ENCODE results near the gene MACROD2. TPM values are rescaled to one million over a fixed set of nuclear protein-coding genes. Genes with fewer than 3 reads are reported as not detected.

The MACROD2 gene
- total RNA-seq, 1 experiment from 2014 or later, result 1.4 TPM

DNA sequence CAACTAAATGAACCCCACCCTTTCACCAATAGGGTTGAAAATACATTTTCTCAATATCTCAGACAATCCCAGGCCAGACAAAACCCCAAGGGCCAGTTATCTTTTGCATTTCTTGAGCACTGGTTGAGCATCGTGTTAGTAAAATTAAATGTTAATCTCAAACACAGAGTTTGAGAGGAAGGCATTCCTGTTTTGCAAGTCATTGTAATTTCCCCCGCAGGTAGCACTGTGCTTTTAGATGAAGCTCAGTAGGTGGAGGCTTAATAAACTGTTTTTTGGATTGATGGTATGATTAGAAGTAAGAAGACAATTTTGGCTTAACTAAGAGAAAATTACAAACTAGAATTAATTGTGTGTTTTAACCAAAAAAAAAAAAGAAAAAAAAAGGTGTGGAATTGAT is 1340.7 kb downstream of the MACROD2 start:
- H3K27me3 ChIP-seq (replicated peaks; ENCODE audit: insufficient read depth, low read depth, low read length, poor library complexity), result no peaks in the 10 kb centered on the region
- H3K4me1 ChIP-seq (ENCODE audit: insufficient read depth, low read length, poor library complexity, severe bottlenecking), result no peaks in the 10 kb centered on the region
- TF ChIP-seq, protein P1, sequence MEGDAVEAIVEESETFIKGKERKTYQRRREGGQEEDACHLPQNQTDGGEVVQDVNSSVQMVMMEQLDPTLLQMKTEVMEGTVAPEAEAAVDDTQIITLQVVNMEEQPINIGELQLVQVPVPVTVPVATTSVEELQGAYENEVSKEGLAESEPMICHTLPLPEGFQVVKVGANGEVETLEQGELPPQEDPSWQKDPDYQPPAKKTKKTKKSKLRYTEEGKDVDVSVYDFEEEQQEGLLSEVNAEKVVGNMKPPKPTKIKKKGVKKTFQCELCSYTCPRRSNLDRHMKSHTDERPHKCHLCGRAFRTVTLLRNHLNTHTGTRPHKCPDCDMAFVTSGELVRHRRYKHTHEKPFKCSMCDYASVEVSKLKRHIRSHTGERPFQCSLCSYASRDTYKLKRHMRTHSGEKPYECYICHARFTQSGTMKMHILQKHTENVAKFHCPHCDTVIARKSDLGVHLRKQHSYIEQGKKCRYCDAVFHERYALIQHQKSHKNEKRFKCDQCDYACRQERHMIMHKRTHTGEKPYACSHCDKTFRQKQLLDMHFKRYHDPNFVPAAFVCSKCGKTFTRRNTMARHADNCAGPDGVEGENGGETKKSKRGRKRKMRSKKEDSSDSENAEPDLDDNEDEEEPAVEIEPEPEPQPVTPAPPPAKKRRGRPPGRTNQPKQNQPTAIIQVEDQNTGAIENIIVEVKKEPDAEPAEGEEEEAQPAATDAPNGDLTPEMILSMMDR (conservative IDR thresholded peaks at IDR 0.05; ENCODE audit: low read depth, low read length), result no peak
- no peak for TF ChIP-seq EZH2 (IDR thresholded peaks at IDR 0.05; ENCODE audit: borderline replicate concordance, low read depth, low read length, poor library complexity, severe bottlenecking)
- no peak overlapping the region for H3K4me3 ChIP-seq (ENCODE audit: low read depth, low read length, poor library complexity, severe bottlenecking)
- ChIA-PET POLR2A (ENCODE audit: low non-redundant PET) (no interaction called here), CTCF (no interaction called here)
- no peak overlapping the region for H3K27ac ChIP-seq (ENCODE audit: low read depth, low read length, poor library complexity, severe bottlenecking)
- intact Hi-C loops (cut with micrococcal nuclease; ENCODE audit: unreplicated experiment), result no loop called here
- peaks cover 12% of the 10 kb centered on the region for H3K9me3 ChIP-seq (ENCODE audit: low read depth, low read length, poor library complexity, severe bottlenecking)
- no TSS peak for BruUV-seq (replicated peaks)
- H3K36me3 ChIP-seq (ENCODE audit: insufficient read depth, low read length, poor library complexity, severe bottlenecking), result no peaks in the 10 kb centered on the region
- no peak for DNase-seq (ENCODE audit: low spot score)

- H3K9me3 ChIP-seq (ENCODE audit: low read depth, low read length, poor library complexity, severe bottlenecking), result peaks cover 12% of the 10 kb centered on the region
- no peak for DNase-seq (ENCODE audit: low spot score)
- intact Hi-C loops (cut with micrococcal nuclease; ENCODE audit: unreplicated experiment), result no loop called here
- ChIA-PET CTCF (no interaction called here), POLR2A (ENCODE audit: low non-redundant PET) (no interaction called here)
- no peak overlapping the region for H3K4me3 ChIP-seq (ENCODE audit: low read depth, low read length, poor library complexity, severe bottlenecking)
- H3K27ac ChIP-seq (ENCODE audit: low read depth, low read length, poor library complexity, severe bottlenecking), result no peak overlapping the region
- H3K36me3 ChIP-seq (ENCODE audit: insufficient read depth, low read length, poor library complexity, severe bottlenecking), result no peaks in the 10 kb centered on the region
- no peaks in the 10 kb centered on the region for H3K4me1 ChIP-seq (ENCODE audit: insufficient read depth, low read length, poor library complexity, severe bottlenecking)
- BruUV-seq (replicated peaks), result no TSS peak
- no peak for TF ChIP-seq EZH2 (IDR thresholded peaks at IDR 0.05; ENCODE audit: borderline replicate concordance, low read depth, low read length, poor library complexity, severe bottlenecking)
- TF ChIP-seq, protein P1 (conservative IDR thresholded peaks at IDR 0.05; ENCODE audit: low read depth, low read length), result no peak
- no peaks in the 10 kb centered on the region for H3K27me3 ChIP-seq (replicated peaks; ENCODE audit: insufficient read depth, low read depth, low read length, poor library complexity)
These were observed 1341.2 kb downstream of the MACROD2 start for GRCh38 chr20:15336536-15336935.

- ChIA-PET CTCF (no interaction called here), POLR2A (ENCODE audit: low non-redundant PET) (no interaction called here)
- H3K4me1 ChIP-seq (ENCODE audit: insufficient read depth, low read length, poor library complexity, severe bottlenecking), result no peaks in the 10 kb centered on the region
- no TSS peak for BruUV-seq (replicated peaks)
- no peak overlapping the region for H3K27ac ChIP-seq (ENCODE audit: low read depth, low read length, poor library complexity, severe bottlenecking)
- intact Hi-C loops (cut with micrococcal nuclease; ENCODE audit: unreplicated experiment), result no loop called here
- no peak overlapping the region for H3K4me3 ChIP-seq (ENCODE audit: low read depth, low read length, poor library complexity, severe bottlenecking)
- no peaks in the 10 kb centered on the region for H3K36me3 ChIP-seq (ENCODE audit: insufficient read depth, low read length, poor library complexity, severe bottlenecking)
- TF ChIP-seq, protein P1 (conservative IDR thresholded peaks at IDR 0.05; ENCODE audit: low read depth, low read length), result no peak
- no peak for TF ChIP-seq EZH2 (IDR thresholded peaks at IDR 0.05; ENCODE audit: borderline replicate concordance, low read depth, low read length, poor library complexity, severe bottlenecking)
- no peaks in the 10 kb centered on the region for H3K27me3 ChIP-seq (replicated peaks; ENCODE audit: insufficient read depth, low read depth, low read length, poor library complexity)
- H3K9me3 ChIP-seq (ENCODE audit: low read depth, low read length, poor library complexity, severe bottlenecking), result peaks cover 7% of the 10 kb centered on the region
- no peak for DNase-seq (ENCODE audit: low spot score)
These were observed 1343.9 kb downstream of the MACROD2 start for GRCh38 chr20:15339264-15339663.
